ENCODE measurements around the gene ADGRL4. TPM values are rescaled to one million over a fixed set of nuclear protein-coding genes. Genes with fewer than 3 reads are reported as not detected.
"Not testable (repeated sequence)": the region's sequence is repeated elsewhere in the genome, so short reads cannot be mapped to it uniquely, and the experiment has no call there.

The ADGRL4 gene
- total and polyA plus RNA-seq, 2 experiments from 2014 or later = 0.24 to 0.32 TPM

DNA sequence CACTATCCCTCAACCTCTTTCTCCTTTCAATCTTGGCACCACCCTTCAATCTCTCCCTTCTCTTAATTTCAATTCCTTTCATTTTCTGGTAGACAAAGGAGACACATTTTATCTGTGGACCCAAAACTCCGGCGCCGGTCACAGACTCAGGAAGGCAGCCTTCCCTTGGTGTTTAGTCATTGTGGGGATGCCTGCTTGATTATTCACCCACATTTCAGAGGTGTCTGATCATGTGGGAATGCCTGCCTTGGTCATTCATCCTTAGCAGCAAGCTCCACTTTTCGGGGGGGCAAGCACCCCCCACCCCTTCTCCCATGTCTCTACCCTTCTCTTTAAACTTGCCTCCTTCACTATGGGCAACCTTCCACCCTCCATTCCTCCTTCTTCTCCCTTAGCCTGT lies 133.7 kb downstream of the ADGRL4 start:
- not testable (repeated sequence) for H3K27ac ChIP-seq (ENCODE audit: low read depth); H3K4me1 ChIP-seq (ENCODE audit: insufficient read depth); H3K79me2 ChIP-seq (replicated peaks; ENCODE audit: insufficient read depth); H3K27ac Mint-ChIP-seq; H3K4me3 Mint-ChIP-seq; H3K4me3 ChIP-seq; ATAC-seq; H3F3A ChIP-seq (replicated peaks; ENCODE audit: low read depth); H3K4me1 Mint-ChIP-seq; DNase-seq (ENCODE audit: low spot score); H3K36me3 ChIP-seq (ENCODE audit: insufficient read depth); H3K27me3 Mint-ChIP-seq (ENCODE audit: insufficient read depth, low read depth, poor library complexity); H3K27me3 ChIP-seq (ENCODE audit: insufficient read depth); H4K20me1 ChIP-seq (replicated peaks; ENCODE audit: insufficient read depth); H3K9me2 ChIP-seq (ENCODE audit: insufficient read depth); H3K4me2 ChIP-seq; H2AFZ ChIP-seq
- peaks cover 47% of the 10 kb centered on the region for H3K36me3 Mint-ChIP-seq (ENCODE audit: low read depth)
- peaks cover 43% of the 10 kb centered on the region for H3K9me3 Mint-ChIP-seq

- H3K36me3 ChIP-seq (ENCODE audit: insufficient read depth) = peaks cover 8% of the 10 kb centered on the region; the same call in 1 of the 2 replicates
- H2AFZ ChIP-seq = peak overlapping the region; percentile 43; the same call in 1 of the 2 replicates
- no peaks in the 10 kb centered on the region for H3F3A ChIP-seq (replicated peaks; ENCODE audit: low read depth)
- H3K27me3 Mint-ChIP-seq (ENCODE audit: insufficient read depth, low read depth, poor library complexity) = no peaks in the 10 kb centered on the region
- TF ChIP-seq NANOG (IDR thresholded peaks at IDR 0.05; ENCODE audit: borderline replicate concordance) (no peak), EZH2 (IDR thresholded peaks at IDR 0.05; ENCODE audit: low read depth, unreplicated experiment) (no peak), CTCF (conservative IDR thresholded peaks at IDR 0.05; ENCODE audit: low read depth in 2 of 2) (no peak), ETS1 (IDR thresholded peaks at IDR 0.05) (no peak), CREB1 (CRISPR knock-in tag; IDR thresholded peaks at IDR 0.05; ENCODE audit: low read depth) (no peak), ZNF462 (CRISPR knock-in tag; IDR thresholded peaks at IDR 0.05) (no peak), STAT1 (IDR thresholded peaks at IDR 0.05; ENCODE audit: unreplicated experiment) (no peak)
- TF ChIP-seq, protein P1, sequence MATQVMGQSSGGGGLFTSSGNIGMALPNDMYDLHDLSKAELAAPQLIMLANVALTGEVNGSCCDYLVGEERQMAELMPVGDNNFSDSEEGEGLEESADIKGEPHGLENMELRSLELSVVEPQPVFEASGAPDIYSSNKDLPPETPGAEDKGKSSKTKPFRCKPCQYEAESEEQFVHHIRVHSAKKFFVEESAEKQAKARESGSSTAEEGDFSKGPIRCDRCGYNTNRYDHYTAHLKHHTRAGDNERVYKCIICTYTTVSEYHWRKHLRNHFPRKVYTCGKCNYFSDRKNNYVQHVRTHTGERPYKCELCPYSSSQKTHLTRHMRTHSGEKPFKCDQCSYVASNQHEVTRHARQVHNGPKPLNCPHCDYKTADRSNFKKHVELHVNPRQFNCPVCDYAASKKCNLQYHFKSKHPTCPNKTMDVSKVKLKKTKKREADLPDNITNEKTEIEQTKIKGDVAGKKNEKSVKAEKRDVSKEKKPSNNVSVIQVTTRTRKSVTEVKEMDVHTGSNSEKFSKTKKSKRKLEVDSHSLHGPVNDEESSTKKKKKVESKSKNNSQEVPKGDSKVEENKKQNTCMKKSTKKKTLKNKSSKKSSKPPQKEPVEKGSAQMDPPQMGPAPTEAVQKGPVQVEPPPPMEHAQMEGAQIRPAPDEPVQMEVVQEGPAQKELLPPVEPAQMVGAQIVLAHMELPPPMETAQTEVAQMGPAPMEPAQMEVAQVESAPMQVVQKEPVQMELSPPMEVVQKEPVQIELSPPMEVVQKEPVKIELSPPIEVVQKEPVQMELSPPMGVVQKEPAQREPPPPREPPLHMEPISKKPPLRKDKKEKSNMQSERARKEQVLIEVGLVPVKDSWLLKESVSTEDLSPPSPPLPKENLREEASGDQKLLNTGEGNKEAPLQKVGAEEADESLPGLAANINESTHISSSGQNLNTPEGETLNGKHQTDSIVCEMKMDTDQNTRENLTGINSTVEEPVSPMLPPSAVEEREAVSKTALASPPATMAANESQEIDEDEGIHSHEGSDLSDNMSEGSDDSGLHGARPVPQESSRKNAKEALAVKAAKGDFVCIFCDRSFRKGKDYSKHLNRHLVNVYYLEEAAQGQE (IDR thresholded peaks at IDR 0.05; ENCODE audit: unreplicated experiment) = no peak
- H3K27me3 ChIP-seq (ENCODE audit: insufficient read depth) = no peaks in the 10 kb centered on the region
- no peaks in the 10 kb centered on the region for H4K20me1 ChIP-seq (replicated peaks; ENCODE audit: insufficient read depth)
- H3K4me2 ChIP-seq = no peak overlapping the region
- peaks cover 47% of the 10 kb centered on the region for H3K36me3 Mint-ChIP-seq (ENCODE audit: low read depth)
- H3K27ac ChIP-seq (ENCODE audit: low read depth) = no peak overlapping the region
- ATAC-seq = peak; percentile 40
- H3K4me3 Mint-ChIP-seq = no peak overlapping the region
- peaks cover 4% of the 10 kb centered on the region; the same call in 1 of the 2 replicates for H3K9me2 ChIP-seq (ENCODE audit: insufficient read depth)
- H3K79me2 ChIP-seq (replicated peaks; ENCODE audit: insufficient read depth) = no peaks in the 10 kb centered on the region
- peaks cover 6% of the 10 kb centered on the region; the same call in 2 of the 3 replicates for H3K4me1 Mint-ChIP-seq
- peak; percentile 3 for DNase-seq (ENCODE audit: low spot score)
- H3K4me1 ChIP-seq (ENCODE audit: insufficient read depth) = no peaks in the 10 kb centered on the region
- no peak overlapping the region for H3K4me3 ChIP-seq
- peaks cover 43% of the 10 kb centered on the region for H3K9me3 Mint-ChIP-seq
- no peak overlapping the region for H3K27ac Mint-ChIP-seq
These were observed 135.3 kb downstream of the ADGRL4 start for GRCh38 chr1:78871249-78871648.

All from GM23338 (cell line).